Stimulated activated memory B cell treated with anti-CD40 and anti-IgM and Interleukin-4, amounts not matched to agents 10 μg/mL and 1 μg/mL and 100 μg/mL, for 72 hours (primary cell): ENCODE measurements around the gene OR14A16.
A peak's percentile ranks its signal among the peaks of the same experiment; 100 is the strongest.

Experiments used
- ATAC-seq: fragments of 150-1000 bp; cut with Tn5 transposase; 2 replicates; pipeline ENCODE4 v1.10.0; 2021
- H3K27ac Mint-ChIP-seq: one replicate; pipeline ENCODE4 v1.8.0; 2022; ENCODE audit warnings: mild to moderate bottlenecking, mixed read lengths
- H3K27me3 Mint-ChIP-seq: one replicate; pipeline ENCODE4 v1.8.0; 2022; ENCODE audit warnings: mixed read lengths
- H3K36me3 Mint-ChIP-seq: one replicate; pipeline ENCODE4 v1.8.0; 2022; ENCODE audit warnings: mixed read lengths
- H3K4me1 Mint-ChIP-seq: one replicate; pipeline ENCODE4 v1.8.0; 2022; ENCODE audit warnings: mixed read lengths
- H3K4me3 Mint-ChIP-seq: one replicate; pipeline ENCODE4 v1.8.0; 2022; ENCODE audit warnings: mild to moderate bottlenecking, moderate library complexity, mixed read lengths
- H3K9me3 Mint-ChIP-seq: one replicate; pipeline ENCODE4 v1.8.0; 2022; ENCODE audit warnings: mixed read lengths

The OR14A16 gene

DNA sequence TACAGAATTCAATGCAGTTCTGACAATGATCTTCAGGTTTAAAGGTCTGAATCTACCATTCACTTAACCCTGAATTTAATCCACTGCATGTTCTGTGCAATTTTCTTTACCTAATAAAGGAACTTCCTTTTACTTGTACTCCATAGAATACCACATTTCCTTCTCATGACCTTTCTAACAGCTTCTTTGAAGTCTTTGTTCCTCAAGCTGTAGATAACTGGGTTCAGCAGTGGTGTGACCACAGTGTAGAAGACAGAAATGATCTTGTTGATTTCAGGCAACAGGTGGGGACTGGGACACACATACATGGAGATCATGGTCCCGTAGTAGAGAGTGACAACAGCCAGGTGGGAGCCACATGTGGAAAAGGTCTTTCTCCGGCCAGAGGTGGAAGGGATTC lies 16.9 kb upstream of the OR14A16 start:
- no peak overlapping the region for H3K4me3 Mint-ChIP-seq

GRCh38 chr1:247833601-247834000 lies 9.7 kb upstream of the OR14A16 start:
- ATAC-seq, result no peak
- no peaks in the 10 kb centered on the region for H3K9me3 Mint-ChIP-seq
- no peak overlapping the region for H3K4me3 Mint-ChIP-seq
- H3K27ac Mint-ChIP-seq, result no peak overlapping the region
- no peaks in the 10 kb centered on the region for H3K4me1 Mint-ChIP-seq
- no peaks in the 10 kb centered on the region for H3K27me3 Mint-ChIP-seq
- H3K36me3 Mint-ChIP-seq, result no peaks in the 10 kb centered on the region

More for the DNA sequence above, 16.9 kb upstream of the OR14A16 start:
- H3K36me3 Mint-ChIP-seq, result no peaks in the 10 kb centered on the region
- no peak overlapping the region for H3K27ac Mint-ChIP-seq
- H3K4me1 Mint-ChIP-seq, result no peaks in the 10 kb centered on the region
- H3K27me3 Mint-ChIP-seq, result no peaks in the 10 kb centered on the region
- peak; percentile 37 for ATAC-seq
- no peaks in the 10 kb centered on the region for H3K9me3 Mint-ChIP-seq

GRCh38 chr1:247829656-247830055 lies 5.7 kb upstream of the OR14A16 start:
- peaks cover 2% of the 10 kb centered on the region for H3K9me3 Mint-ChIP-seq
- no peaks in the 10 kb centered on the region for H3K36me3 Mint-ChIP-seq
- ATAC-seq, result peak; percentile 20
- no peaks in the 10 kb centered on the region for H3K4me1 Mint-ChIP-seq
- H3K27ac Mint-ChIP-seq, result no peak overlapping the region
- H3K4me3 Mint-ChIP-seq, result no peak overlapping the region
- no peaks in the 10 kb centered on the region for H3K27me3 Mint-ChIP-seq

DNA sequence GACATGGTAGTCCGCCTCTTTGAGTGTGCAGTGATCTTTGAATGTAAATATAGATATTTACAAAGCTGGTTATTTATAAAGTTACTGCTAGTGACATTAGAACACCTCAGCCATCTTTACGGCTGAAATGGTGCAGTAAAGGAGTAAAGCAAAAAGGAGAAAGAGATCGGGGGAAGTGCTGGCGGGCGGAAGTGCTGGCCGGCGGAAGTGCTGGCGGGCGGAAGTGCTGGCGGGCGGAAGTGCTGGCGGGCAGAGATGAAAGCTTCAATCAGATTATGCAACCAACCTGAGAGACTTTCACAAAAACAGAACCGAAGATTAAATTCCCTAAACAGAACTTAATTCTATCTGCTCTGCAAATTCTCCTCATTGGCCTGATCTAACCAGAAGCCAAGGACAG lies 1.4 kb upstream of the OR14A16 start:
- no peak for ATAC-seq
- peaks cover 6% of the 10 kb centered on the region for H3K4me1 Mint-ChIP-seq
- H3K4me3 Mint-ChIP-seq, result no peak overlapping the region
- H3K36me3 Mint-ChIP-seq, result no peaks in the 10 kb centered on the region
- H3K27me3 Mint-ChIP-seq, result no peaks in the 10 kb centered on the region
- H3K27ac Mint-ChIP-seq, result no peak overlapping the region
- peaks cover 2% of the 10 kb centered on the region for H3K9me3 Mint-ChIP-seq

DNA sequence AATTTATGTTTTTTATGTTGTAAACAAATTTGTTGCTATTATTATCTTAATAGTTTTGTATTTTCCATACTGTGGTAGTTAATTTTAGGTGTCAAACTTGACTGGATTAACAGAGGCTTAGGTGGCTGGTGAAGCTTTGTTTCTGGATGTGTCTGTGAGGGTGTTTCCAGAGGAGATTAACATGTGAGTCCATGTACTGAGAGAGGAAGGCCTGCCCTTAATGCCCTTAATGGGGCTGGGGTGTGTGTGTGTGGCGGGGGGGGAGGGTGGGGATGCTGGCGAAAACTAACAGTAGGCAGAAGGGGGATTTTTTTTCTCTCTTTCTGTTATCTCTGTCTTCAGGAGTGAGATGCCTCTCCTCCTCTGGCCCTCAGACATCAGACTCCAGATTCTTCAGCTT lies 1.9 kb downstream of the OR14A16 start:
- ATAC-seq, result no peak
- H3K27ac Mint-ChIP-seq, result no peak overlapping the region
- no peaks in the 10 kb centered on the region for H3K27me3 Mint-ChIP-seq
- H3K9me3 Mint-ChIP-seq, result peaks cover 2% of the 10 kb centered on the region
- H3K4me3 Mint-ChIP-seq, result no peak overlapping the region
- H3K36me3 Mint-ChIP-seq, result no peaks in the 10 kb centered on the region
- peaks cover 6% of the 10 kb centered on the region for H3K4me1 Mint-ChIP-seq

GRCh38 chr1:247812637-247813036 lies 11.3 kb downstream of the OR14A16 start:
- H3K9me3 Mint-ChIP-seq, result no peaks in the 10 kb centered on the region
- no peak for ATAC-seq
- no peaks in the 10 kb centered on the region for H3K27me3 Mint-ChIP-seq
- H3K4me3 Mint-ChIP-seq, result no peak overlapping the region
- H3K4me1 Mint-ChIP-seq, result no peaks in the 10 kb centered on the region
- no peaks in the 10 kb centered on the region for H3K36me3 Mint-ChIP-seq
- no peak overlapping the region for H3K27ac Mint-ChIP-seq

- Mint-ChIP-seq H3K4me1 (no peaks in the 10 kb centered on the region), H3K9me3 (peaks cover 3% of the 10 kb centered on the region), H3K27ac (no peak overlapping the region), H3K4me3 (no peak overlapping the region), H3K27me3 (no peaks in the 10 kb centered on the region), H3K36me3 (no peaks in the 10 kb centered on the region)
- ATAC-seq, result no peak
Observed at GRCh38 chr1:247797518-247797917, 26.4 kb downstream of the OR14A16 start.

GRCh38 chr1:247769603-247770002 lies 54.3 kb downstream of the OR14A16 start:
- ATAC-seq, result no peak
- Mint-ChIP-seq H3K27me3 (peaks cover 19% of the 10 kb centered on the region), H3K36me3 (no peaks in the 10 kb centered on the region), H3K9me3 (peaks cover 3% of the 10 kb centered on the region), H3K4me1 (no peaks in the 10 kb centered on the region), H3K4me3 (no peak overlapping the region), H3K27ac (no peak overlapping the region)
